SKM-1 treated with dmso at 0.1 percent for 144 hours (cell line): ENCODE results near the gene COL8A1.
"Not testable (repeated sequence)": the region's sequence is repeated elsewhere in the genome, so short reads cannot be mapped to it uniquely, and the experiment has no call there.

ENCODE experiments used
- DNase-seq: peaks from one replicate; lab custom pipeline; 2025; ENCODE audit not compliant: unreplicated experiment; lab: John Stamatoyannopoulos, UW

Gene COL8A1

DNA sequence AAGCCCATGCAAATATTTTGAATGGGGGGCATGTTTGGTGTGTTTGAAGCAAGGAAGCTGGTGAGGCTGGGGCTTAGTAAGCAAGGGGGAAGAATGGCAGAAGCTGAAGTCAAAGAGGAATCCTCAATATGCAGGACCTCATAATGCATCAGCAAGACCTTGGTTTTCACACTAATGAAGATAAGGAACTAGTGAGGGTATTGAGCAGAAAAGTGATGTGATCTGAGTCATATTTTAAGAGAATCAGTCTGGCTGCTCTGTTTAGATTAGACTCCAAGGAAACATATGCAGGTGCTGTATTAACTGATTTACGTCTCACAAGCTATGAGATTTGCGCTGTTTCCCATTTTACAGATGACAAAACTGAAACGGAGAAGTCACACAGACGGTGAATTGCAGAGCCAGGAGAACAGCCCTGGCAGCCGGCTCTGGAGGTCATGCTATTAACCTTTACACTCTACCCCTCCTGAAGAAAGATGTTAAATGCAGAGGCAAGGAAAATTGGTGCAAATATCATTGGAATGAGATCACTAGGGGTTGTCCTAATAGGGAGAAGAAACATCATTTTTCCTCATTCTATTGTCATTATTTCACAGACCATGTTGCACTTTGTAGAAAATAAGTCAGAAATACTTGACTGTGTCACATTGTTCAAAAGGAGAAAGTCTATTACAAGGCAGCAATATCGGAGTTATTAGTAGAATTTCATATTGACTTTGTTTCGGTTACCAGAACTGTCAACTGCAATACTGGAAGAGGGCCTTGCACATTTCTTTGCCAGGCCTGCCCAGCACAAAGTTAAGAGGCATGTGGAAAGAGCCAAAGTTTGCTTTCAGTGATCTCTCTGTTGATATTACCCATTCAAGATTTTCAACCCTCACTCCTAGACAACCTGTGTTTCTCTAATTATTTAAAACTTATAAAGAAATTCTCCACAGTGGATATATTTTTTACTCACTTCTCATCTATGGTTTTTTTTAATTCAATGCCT lies 64.9 kb downstream of the COL8A1 start:
- no peak for DNase-seq

DNA sequence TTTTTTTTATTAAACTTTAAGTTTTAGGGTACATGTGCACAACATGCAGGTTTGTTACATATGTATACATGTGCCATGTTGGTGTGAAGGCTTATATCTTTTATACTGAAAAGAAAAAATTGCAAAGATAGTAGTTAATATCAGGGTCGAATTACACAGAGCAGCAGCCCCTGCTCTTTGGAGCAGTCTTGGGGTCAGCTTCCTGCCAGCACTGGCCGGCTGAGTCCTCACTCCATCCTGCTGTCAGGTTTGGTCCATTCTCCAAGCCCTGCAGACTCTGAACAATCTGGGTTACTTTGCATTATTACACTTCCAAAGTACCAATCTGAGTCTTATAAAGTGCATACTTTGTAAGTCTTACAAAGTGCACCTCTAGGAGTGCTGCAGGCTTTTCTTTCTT lies 66.0 kb downstream of the COL8A1 start:
- DNase-seq: no peak

- DNase-seq: no peak
Observed at GRCh38 chr3:99706410-99706809, 68.0 kb downstream of the COL8A1 start.

DNA sequence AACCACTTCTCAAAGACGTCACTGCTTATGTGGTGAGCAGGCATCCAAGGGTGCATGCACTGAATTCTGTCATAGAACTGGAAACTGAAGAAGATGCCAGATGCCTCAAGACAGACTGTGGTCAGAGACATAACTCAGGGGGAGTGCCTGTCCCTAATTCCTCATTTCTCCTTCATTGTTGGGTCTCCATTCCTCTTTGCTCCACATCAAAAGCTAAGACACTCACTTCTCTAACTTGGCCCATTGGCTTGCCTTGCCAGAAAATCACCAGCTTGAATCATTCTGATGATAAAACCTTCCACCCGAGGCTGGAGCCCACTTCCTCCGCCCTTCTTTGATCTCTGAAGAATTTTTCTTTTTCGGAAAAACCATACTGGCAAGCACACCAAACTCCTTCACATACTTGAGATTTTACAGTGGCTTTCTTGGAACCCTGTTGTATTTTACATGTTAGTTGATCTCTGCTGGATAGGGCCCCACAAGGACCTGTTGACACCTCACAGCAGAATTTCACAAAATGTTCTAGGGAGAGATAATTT lies 69.9 kb downstream of the COL8A1 start:
- DNase-seq: no peak

DNA sequence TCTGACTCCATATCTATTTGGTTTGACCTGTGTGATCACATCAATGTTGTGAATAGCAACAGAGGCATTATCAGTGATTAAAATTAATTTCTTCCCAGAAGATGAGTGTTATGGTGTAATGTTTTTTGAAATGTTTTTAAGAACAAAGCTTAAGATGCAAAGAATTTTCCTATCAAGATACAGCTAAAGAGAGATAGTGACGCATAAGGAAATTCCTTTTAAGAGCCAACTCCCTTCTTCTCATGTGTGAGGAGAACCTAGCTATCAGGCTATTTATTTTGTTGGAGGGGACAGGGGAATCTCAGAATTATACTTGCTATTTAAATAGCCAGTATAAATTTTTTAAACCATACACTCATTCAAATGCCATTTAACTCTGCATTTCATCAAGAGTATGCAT lies 71.3 kb downstream of the COL8A1 start:
- DNase-seq: no peak

DNA sequence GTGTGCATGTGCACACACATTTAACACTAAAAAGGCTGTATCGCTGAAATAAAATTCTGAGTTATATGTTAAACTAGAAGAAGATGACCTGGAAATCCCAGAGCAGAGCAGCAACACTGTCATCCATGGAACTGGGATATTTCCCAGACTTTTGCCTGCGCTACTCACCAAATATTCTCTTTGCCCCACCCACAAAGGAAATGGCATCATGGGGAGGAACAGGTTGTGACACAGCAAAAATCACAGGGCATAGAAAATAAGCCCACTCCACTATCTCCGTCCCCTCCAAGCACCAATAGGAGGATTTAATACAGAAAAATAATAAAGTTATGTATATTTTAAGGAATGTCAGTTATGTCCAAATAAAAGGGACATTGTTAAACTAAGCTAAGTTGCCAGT lies 71.7 kb downstream of the COL8A1 start:
- no peak for DNase-seq

DNA sequence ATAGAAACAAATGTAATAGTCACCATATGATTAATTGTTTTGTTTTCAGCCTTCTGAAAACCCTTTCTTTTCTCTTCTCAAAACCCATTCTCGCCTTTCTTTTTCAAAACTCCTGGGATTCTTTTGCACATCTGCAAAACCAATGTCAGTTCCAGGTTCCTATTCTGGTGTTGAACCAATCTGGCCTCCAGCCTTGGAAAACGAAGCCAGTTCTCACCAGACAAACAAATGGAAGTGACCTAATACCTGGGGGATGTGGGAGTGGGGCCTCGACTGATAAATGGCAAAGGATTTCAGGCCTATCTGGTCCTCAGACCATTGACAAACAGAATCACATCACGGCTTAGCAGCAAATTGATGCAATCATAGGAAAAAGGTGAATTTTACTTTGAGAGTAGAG lies 73.0 kb downstream of the COL8A1 start:
- no peak for DNase-seq

- DNase-seq: no peak
Observed at GRCh38 chr3:99712291-99712954, 74.0 kb downstream of the COL8A1 start.

- no peak for DNase-seq
Observed at GRCh38 chr3:99713440-99713839, 75.0 kb downstream of the COL8A1 start.

GRCh38 chr3:99714146-99714545 lies 75.8 kb downstream of the COL8A1 start:
- DNase-seq: no peak

- DNase-seq: no peak
Observed at GRCh38 chr3:99714575-99714974, 76.2 kb downstream of the COL8A1 start.

DNA sequence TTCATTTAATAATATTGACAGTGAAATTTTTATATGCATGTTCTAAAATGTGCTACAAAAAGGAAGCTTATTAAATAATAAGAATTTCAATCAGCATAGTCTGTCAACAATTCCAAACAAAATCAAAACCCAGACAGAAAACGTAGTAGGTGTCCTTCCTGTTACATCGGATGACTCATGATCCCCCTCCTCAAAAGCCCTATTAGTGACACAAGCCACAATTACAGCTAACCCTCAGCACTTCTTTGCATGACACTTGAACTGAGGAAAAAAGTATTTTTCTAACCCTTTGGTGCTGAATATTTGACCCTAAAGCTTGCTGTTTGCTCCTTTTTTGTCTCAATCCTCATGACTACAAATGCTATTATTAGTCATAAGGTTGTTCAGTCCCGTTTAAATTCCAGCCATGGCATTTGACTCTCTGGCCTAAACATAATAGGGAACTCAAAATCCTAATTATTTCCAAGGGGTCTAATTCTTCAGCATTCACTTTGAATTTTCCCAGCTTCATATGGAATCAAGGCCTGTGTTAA lies 78.1 kb downstream of the COL8A1 start:
- no peak for DNase-seq

DNA sequence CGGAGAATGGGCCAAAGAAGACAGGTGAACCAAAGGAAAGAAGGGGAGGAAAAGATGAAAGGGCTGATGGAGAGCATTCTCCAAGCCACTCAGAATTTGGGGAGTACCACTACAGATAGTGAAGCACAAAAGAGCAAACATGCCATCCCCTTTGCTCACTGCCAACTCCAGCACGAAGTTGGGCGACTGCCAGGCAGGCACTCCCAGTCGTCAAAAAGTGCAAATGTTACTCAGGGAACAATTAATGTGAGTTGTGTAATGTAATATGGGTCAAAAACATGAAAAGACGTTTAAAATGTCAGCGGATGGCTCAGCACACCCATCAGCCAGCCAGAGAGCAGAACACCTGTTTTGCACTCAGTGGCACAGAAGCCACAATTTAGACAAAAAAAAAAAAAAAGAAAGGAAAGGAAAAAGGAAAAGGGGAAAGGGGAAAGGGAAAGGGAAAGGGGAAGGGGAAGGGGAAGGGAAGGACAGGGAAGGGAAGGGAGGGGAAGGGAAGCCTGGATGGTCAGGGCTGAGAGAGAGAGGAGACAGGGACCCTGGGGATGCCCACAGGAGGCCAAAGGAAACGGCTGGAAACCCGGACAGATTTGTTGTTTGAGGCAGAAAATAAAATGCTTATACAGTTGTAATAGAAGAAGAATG lies 82.7 kb downstream of the COL8A1 start:
- DNase-seq: no peak

DNA sequence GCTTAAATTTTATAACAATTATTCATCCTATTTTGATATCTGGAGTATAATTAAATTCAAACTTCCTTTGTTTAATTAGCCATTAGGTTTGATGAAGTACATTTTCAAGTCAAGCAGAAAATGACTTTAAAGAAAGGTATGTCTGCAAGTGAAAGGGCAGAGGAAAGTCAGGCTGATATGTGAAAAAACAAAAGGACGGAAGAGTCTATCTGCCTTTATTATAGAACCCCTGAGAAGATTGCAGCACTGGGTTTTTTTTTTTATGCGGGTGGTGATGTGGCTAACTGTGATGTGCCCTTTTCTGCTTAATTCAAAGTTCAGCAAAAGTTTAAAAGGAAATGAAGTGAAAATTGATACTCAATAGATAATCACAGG lies 83.2 kb downstream of the COL8A1 start:
- no peak for DNase-seq

DNA sequence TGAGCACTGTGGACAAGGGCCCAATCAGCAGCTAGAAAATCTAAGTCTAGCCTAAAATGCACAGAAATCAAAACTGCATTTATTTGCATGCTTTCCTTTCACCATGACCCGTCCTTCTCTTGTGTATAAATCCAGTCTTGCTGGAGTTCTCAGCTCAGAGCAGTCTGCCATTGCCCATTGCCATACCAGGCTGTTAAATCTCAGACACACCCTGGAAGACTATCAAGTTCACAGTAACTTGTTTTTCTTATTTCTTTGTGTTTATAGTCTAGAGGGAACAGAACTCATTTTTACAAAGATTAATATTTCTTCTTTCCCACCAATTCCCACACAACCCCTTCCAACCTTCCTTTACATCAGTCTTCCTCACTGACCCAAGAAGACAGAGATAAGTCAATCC lies 85.9 kb downstream of the COL8A1 start:
- DNase-seq: no peak

GRCh38 chr3:99730870-99731269 lies 92.5 kb downstream of the COL8A1 start:
- DNase-seq: no peak

GRCh38 chr3:99731499-99731898 lies 93.1 kb downstream of the COL8A1 start:
- DNase-seq: no peak

DNA sequence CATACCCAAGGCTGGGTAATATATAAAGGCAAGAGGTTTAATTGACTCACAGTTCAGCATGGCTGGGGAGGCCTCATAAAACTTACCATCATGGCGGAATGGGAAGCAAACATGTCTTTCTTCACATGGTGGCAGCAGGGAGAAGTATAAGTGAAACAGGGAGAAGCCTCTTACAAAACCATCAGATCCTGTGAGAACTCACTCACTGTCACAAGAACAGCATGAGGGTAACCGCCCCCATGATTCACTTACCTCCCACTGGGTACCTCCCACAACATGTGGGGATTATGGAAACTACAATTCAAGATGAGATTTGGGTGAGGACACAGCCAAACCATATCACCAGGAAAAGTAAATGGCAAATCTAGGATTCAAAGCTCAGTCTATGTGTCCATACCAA lies 102.0 kb downstream of the COL8A1 start:
- DNase-seq: not testable (repeated sequence)

DNA sequence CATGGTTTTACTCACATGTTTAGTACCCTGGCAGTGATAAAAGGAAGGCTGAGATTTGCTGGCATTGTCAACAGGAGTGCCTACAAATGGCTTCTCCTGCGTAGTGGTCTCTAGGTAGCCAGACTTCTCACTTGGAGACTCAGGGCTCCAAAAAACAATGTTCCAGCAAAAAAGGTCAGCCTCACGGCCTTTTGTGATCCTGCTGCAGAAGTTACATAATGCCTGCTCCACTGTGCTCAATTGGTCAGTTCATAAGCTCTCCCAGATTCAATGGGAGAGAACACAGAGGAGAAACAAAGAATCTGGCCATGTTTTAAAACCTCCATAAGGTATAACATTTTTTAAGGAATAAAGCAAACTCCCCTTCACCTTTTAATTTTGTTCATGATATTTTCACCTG lies 103.2 kb downstream of the COL8A1 start:
- DNase-seq: no peak

DNA sequence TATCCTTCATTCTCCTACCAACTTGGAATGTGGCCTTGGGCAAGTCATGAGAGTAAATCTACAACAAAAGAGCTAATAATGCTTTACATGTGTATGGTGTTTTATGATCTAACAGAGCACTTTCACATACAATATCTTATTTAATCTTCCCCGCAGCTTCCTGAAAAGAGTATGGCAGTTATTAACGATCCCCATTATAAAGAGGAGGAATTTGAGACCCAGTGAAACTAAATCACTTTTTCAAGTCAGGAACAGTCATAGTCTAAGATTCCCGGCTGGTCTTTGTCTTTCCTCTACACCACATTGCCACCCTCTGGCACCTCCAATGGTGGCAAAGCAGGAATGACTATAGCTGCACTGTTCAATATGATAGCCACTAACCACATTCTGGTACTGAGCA lies 109.5 kb downstream of the COL8A1 start:
- no peak for DNase-seq

DNA sequence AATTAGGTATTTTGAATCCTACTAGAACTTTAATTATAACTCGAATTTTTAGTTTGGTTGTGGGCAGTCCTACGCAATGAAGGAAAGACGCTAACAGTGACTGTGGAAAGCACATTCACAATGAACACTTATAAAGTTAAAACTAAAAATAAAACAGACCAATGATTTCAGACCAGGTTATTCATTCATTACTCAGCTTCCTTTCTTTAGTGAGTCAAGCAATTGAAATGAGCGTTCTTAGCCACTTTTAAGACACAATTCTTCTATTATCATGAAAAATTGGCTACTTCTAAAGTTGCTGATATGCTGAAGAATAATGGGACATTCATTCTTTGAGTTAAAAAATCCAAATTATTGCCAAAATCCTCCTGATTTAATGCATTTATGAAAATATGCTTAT lies 113.3 kb downstream of the COL8A1 start:
- DNase-seq: no peak
